Raji (cell line): ENCODE measurements around the gene ZBTB9.

Source experiments
- POLR2A ChIP-seq: IDR thresholded peaks from 2 replicates; pipeline ENCODE4 v1.6.1; 2011; ENCODE audit warnings: low read depth, low read length, control low read depth; ENCODE audit not compliant: insufficient read depth

Gene ZBTB9

GRCh38 chr6:33454009-33454946 is at the start of gene ZBTB9:
Gene ZBTB9 (plus strand): TSS chr6:33454576. CDS start chr6:33455101, 525 bp downstream.
- TF ChIP-seq POLR2A, result peak; percentile 93

GRCh38 chr6:33404884-33405283 is 49.5 kb upstream of the ZBTB9 start:
- TF ChIP-seq POLR2A, result no peak

GRCh38 chr6:33405386-33405940 is 48.9 kb upstream of the ZBTB9 start:
- TF ChIP-seq POLR2A, result no peak

GRCh38 chr6:33406126-33406525 is 48.2 kb upstream of the ZBTB9 start:
- TF ChIP-seq POLR2A, result no peak

- no peak for TF ChIP-seq POLR2A
Observed at GRCh38 chr6:33407132-33407718, 47.2 kb upstream of the ZBTB9 start.

GRCh38 chr6:33410050-33410710 is 44.2 kb upstream of the ZBTB9 start:
- peak; percentile 62 for TF ChIP-seq POLR2A

- peak; percentile 43; the same call in 1 of the 2 replicates for TF ChIP-seq POLR2A
Observed at GRCh38 chr6:33410711-33411631, 43.4 kb upstream of the ZBTB9 start, which contains the start of gene PHF1. Gene PHF1 (plus strand): TSS chr6:33411014. CDS start chr6:33412264, 1,250 bp downstream.

- TF ChIP-seq POLR2A, result no peak
Observed at GRCh38 chr6:33411632-33412005, 42.8 kb upstream of the ZBTB9 start.

- no peak for TF ChIP-seq POLR2A
Observed at GRCh38 chr6:33412140-33413009, 42.0 kb upstream of the ZBTB9 start.

GRCh38 chr6:33413241-33414120 is 40.9 kb upstream of the ZBTB9 start:
- TF ChIP-seq POLR2A, result no peak

GRCh38 chr6:33414592-33415271 is 39.6 kb upstream of the ZBTB9 start:
- TF ChIP-seq POLR2A, result no peak

- TF ChIP-seq POLR2A, result no peak
Observed at GRCh38 chr6:33415831-33416230, 38.5 kb upstream of the ZBTB9 start.
